GM19438 (cell line): ENCODE measurements around the gene LDLRAD4.

Experiments
- ATAC-seq: cut with Tn5 transposase; IDR thresholded peaks from one replicate; pipeline ENCODE4 v1.9.1; 2021; ENCODE audit warnings: low read depth; ENCODE audit not compliant: unreplicated experiment

Gene LDLRAD4

GRCh38 chr18:13520741-13521140, 302.2 kb downstream of the LDLRAD4 start:
- ATAC-seq: no peak

DNA sequence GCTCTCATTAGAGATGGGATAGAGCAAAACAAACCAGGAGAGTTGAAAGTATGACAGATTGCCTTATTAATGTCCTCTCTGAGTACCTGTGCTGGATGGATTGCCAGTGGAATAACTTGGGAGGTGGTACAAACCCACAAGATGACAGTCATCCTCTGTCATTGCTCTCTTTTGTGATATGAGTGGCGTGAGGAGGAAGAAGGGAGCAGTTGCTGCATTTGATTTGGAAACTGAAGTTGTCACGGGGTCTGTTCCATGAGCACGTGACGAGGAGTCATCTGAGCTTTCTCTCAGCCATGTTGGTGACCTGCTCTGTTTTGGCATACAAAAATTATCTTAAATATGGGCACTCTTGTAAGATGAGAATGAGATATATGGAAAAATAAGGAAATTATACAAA, 302.9 kb downstream of the LDLRAD4 start:
- ATAC-seq: no peak

GRCh38 chr18:13522256-13522655, 303.7 kb downstream of the LDLRAD4 start:
- no peak for ATAC-seq

GRCh38 chr18:13522861-13523660, 304.5 kb downstream of the LDLRAD4 start:
- no peak for ATAC-seq

DNA sequence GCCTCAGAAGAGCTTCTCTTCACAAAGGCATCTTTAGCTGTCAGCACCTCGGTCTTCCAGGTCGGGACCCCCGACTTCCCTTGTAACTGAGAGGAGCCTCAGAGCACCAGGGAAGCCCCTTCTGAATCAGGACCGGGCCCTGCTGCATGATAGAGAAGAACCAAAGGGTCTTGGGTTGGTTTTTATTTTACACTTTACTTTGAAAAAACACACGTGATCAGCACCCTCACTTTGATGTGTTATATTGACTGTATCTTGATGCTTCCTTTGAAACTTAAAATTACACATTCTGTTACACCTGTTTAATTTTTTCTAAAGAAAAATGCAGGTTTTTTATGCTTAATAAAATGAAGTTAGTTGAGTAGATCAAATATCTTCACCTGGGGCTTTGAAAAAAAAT, 305.5 kb downstream of the LDLRAD4 start:
- no peak for ATAC-seq

- ATAC-seq: no peak
Measured at GRCh38 chr18:13524811-13525210, 306.3 kb downstream of the LDLRAD4 start.

GRCh38 chr18:13525381-13526029, 306.9 kb downstream of the LDLRAD4 start:
- no peak for ATAC-seq

- ATAC-seq: no peak
Measured at GRCh38 chr18:13526519-13526918, 308.0 kb downstream of the LDLRAD4 start.

DNA sequence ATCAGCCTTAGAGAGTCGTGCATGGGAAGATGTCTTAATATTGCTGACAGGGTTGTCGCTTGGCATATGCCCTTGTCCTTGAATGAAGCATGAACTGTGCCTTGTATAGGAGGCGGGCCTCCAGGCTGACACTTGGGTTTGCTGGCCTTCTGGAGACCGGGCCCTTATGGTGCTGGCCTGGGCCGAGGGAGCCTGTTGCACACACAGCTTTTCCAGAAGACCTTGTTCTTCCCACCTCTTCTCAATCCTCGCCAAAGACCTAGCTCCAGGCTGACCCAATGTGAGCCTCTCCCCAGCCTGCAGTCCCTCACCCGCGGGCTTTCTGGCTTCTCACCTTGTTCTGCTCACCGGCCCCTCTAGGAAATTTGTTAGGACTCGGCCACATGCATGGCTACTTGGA, 308.7 kb downstream of the LDLRAD4 start:
- ATAC-seq: no peak

- ATAC-seq: no peak
Measured at GRCh38 chr18:13527730-13528129, 309.2 kb downstream of the LDLRAD4 start.

DNA sequence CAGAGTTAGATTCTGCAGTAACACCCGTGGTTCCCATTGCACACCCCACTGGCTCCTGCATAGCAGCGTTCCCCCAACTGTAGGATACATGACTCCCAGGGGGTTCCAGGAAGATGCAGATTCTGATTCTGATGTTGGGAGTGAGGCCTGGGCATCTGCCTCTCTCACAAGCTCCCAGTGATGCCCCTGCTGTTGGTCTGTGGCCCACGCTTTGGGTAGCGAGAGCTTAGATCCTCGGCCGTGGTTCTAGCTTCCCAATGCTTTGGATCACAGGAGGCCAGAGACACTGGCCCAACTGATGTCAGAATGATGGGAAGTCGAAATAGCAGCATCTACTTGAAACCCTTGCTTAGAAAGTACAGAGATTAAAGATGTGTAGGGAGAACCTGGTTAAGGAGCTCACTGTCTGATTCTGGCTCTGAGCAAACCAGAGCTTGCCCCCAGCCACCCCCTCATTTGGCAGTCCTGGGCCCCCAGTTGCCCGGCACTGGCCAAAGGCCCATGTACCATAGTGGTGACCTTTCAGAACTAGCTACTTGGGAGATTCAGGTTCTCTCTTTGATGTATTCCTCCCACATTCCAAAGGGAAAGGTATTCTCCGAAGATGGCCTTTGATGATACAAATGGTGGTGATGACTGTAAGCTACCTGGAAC, 310.3 kb downstream of the LDLRAD4 start:
- no peak for ATAC-seq

DNA sequence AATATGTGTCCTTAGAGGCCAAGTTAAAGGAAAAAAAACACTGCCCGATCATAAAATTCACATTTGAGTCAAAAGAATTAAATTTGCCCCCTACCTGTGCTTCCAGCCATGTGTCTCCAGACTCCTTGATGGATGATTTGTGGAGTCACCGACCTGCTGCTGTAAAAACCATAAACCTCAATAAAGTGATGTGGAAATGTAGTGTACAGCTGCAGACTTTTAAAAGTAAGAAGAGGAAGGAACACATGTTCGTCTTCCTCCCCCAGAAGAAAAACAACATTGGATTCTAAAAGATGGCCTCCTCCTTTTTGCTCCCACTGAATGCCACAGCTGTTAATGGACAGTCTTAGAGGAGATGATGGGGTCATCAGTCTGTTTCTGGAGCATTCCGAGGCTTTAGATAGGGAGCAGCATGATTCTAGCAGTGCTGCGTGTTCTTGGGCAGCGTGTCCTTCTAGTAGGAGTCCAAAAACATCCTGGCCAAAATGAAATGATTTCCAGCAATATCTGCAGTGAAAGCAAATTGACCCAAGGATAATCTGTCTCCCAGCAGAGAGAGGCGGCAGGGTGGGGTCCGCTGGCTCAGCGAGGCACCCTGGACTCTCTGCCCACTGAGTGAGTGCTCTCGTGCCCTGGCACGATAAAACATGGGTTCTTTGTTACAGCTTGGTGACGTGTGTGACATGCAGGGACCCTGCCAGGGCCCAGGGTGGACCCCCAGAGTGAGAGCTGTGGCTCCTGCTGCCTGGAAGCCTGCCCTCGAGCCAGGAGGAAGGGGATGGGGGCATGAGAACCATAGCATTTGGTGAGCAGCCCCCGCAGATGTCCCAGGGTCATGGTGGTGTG, 311.7 kb downstream of the LDLRAD4 start:
- ATAC-seq: no peak

- no peak for ATAC-seq
Measured at GRCh38 chr18:13530879-13531387, 312.4 kb downstream of the LDLRAD4 start.

GRCh38 chr18:13531681-13532325, 313.2 kb downstream of the LDLRAD4 start:
- ATAC-seq: no peak

GRCh38 chr18:13532406-13533075, 314.0 kb downstream of the LDLRAD4 start:
- no peak for ATAC-seq

- no peak for ATAC-seq
Measured at GRCh38 chr18:13534631-13535030, 316.1 kb downstream of the LDLRAD4 start.

DNA sequence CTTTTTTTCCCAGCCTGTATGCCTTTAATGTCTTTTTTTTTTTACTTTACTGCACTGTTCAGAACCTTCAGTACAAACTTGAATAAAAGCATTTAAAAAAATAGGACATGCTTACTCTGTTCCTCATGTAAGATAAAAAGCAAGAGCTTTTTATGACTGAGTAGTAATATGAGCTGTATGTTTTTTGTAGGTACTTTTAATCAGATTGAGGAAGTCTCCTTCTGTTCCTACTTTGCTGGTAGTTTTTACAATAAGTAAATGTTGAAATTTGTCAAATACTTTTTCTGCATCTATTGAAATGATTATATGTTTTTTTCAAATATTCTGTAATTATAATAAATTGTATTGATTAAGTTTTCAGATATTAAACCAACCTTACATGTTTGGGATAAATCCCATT, 318.0 kb downstream of the LDLRAD4 start:
- ATAC-seq: no peak

- no peak for ATAC-seq
Measured at GRCh38 chr18:13537022-13537780, 318.6 kb downstream of the LDLRAD4 start.

DNA sequence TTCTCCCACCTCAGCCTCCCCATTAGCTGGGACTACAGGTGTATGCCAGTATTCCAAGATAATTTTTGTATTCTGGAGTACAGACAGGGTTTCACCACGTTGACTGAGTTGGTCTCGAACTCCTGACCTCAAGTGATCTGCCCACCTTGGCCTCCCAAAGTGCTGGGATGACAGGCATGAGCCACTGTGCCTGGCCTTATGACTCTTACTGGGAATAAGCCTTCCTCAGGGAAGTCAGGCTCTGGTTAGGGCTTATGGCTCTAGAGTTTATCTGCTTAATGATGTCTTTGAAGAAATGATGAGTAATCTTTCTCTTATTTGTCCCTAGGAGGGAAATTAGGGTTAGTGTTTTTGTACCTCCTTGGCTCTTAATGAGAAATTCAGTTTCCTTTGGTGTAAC, 320.1 kb downstream of the LDLRAD4 start:
- ATAC-seq: no peak
